NCI-H1048 (cell line): Measurements from ENCODE around the gene CRTAC1.

ENCODE experiments used
- DNase-seq: peaks from one replicate; lab custom pipeline; 2025; lab: John Stamatoyannopoulos, UW

Gene CRTAC1

GRCh38 chr10:97923476-97923875 lies 106.9 kb downstream of the CRTAC1 start:
- no peak for DNase-seq

GRCh38 chr10:97923057-97923456 lies 107.4 kb downstream of the CRTAC1 start:
- DNase-seq, result no peak

- DNase-seq, result no peak
Observed at GRCh38 chr10:97922022-97922758, 108.2 kb downstream of the CRTAC1 start.

DNA sequence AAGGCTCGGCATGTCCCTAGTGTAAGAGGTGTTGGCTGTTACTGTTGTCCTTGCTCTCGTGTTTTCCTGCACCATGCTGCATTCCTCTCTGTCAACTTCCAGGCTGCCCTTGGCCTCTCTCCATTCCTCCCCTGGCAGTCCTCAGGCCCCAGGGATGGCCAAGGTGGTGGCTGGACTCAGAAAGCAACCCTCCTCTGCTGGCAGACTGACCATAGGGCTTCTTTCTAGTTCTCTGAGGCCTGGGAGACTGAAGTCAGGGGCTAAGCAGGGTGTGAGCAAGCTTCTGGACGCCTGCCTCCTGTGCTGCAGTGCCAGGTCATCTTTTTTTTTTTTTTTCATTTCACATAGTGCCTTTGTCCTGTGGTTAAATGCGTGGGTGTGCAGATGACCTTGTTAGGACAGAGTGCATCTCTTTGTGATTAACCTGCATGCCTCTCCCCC lies 108.8 kb downstream of the CRTAC1 start:
- no peak for DNase-seq

- DNase-seq, result no peak
Observed at GRCh38 chr10:97920865-97921264, 109.6 kb downstream of the CRTAC1 start.

- DNase-seq, result no peak
Observed at GRCh38 chr10:97919012-97919411, 111.4 kb downstream of the CRTAC1 start.

- no peak for DNase-seq
Observed at GRCh38 chr10:97916586-97916985, 113.8 kb downstream of the CRTAC1 start.

- DNase-seq, result no peak
Observed at GRCh38 chr10:97915346-97916131, 114.9 kb downstream of the CRTAC1 start.

- peak; percentile 20 for DNase-seq
Observed at GRCh38 chr10:97914837-97915211, 115.6 kb downstream of the CRTAC1 start.

GRCh38 chr10:97914171-97914836 lies 116.1 kb downstream of the CRTAC1 start:
- DNase-seq, result no peak

GRCh38 chr10:97913614-97914013 lies 116.8 kb downstream of the CRTAC1 start:
- no peak for DNase-seq

DNA sequence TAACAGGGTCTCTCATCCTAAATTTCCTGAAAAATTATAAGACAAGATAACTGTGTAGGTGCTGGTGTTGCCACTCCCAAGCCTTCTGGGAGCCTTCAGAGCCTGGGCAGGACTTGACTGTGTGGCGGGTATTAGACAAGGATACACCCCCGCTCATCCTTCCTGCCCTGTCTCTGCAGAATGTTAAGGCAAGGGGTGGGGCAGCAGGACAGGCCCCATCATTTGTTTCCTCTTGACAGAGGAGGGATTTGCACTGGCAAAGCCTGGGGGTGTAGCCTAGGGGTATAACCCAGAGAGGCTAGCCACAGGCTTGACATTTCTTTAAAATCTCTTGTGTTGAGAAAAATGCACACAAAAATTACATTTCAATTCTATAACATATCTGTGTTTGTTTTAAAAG lies 117.2 kb downstream of the CRTAC1 start:
- no peak for DNase-seq

DNA sequence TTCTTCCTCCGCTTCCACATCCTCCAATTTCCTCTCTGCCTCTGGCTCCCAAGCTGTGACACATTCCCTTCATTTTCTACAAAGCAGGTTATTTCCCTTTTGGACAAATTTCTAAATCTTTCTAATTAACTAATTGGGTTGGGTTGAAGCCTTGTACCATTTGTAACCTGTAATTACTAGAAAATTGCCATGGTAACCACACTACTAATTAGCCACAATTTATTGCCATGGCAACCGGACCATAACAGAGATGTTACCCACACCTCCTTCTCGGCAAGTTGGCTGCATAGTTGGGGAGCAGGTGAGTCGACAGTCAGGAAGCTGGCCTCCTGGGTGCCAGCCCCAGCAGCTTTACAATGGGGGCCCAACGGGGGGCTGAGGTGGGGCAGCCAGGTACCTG lies 119.2 kb downstream of the CRTAC1 start:
- DNase-seq, result no peak

GRCh38 chr10:97910661-97911060 lies 119.8 kb downstream of the CRTAC1 start:
- DNase-seq, result no peak

GRCh38 chr10:97907830-97908229 lies 122.6 kb downstream of the CRTAC1 start:
- no peak for DNase-seq

- no peak for DNase-seq
Observed at GRCh38 chr10:97907211-97907610, 123.2 kb downstream of the CRTAC1 start.

GRCh38 chr10:97905276-97905675 lies 125.1 kb downstream of the CRTAC1 start:
- DNase-seq, result no peak

DNA sequence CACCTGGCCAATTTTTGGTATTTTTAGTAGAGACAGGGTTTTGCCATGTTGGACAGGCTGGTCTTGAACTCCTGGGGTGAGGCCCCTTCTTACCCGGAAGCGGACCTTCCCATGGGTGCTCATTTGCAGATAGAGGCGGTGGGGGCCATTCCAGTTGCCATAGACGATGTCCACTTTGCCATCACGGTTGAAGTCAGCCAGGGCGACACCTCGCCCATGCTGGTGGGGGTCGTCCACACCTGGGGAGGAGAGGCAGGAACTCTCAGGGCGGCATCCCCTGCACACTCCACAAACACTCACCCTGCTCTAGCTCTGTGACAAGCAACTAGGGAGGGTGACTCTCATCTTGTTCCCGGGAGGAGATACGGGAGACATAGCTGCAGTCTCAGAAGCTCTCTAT lies 125.8 kb downstream of the CRTAC1 start:
- no peak for DNase-seq

DNA sequence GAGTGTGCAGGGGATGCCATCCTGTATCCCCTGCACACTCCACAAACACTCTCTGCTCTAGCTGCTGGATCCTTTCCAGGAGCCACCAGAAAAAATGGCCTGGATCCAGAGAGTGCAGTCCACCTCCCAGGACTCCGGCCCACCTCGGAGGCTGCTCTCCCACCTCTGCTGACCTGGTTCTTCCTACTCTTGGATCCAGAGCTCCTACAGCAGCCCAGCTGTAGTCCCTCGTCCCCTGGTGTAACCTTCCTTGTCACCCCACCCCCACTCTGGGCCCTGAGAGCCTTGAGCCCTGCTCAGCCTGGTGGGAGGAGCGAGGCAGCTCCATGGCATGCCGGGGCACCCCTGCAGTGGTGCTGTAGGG lies 126.4 kb downstream of the CRTAC1 start:
- DNase-seq, result no peak

GRCh38 chr10:97903128-97904017 lies 127.0 kb downstream of the CRTAC1 start:
- DNase-seq, result no peak

DNA sequence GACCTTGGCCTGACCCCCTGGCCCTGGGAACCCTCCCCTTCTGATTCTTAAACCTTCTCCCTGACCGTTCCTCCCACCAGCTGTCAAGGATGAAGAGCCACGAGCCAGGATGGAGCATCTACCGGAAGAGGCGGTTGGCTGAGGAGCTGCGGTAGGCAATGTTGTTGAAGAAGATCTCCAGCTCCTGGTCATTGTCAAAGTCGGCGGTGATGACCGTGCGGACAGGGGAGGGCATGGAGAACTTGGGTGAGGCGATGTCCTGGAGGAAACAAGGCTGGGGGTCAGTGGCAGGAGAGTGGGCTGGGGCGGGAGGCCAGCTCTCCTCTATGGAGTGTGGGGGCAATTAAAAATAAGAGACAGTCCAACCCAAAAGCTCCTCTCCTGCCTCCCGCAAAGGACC lies 129.0 kb downstream of the CRTAC1 start:
- no peak for DNase-seq

- no peak for DNase-seq
Observed at GRCh38 chr10:97898429-97898828, 132.0 kb downstream of the CRTAC1 start.
